Endometrial microvascular endothelial cells (primary cell): ENCODE data around the gene RPL13. TPM values are rescaled to one million over a fixed set of nuclear protein-coding genes. Genes with fewer than 3 reads are reported as not detected.

Source experiments
- in situ Hi-C: cut with HindIII; loops from 2 replicates; pipeline ENCODE4 v1.10.0; 2017; ENCODE audit warnings: low sequenced_read_pairs, low pct_unique_long_range_greater_than_20kb; ENCODE audit errors: inconsistent ontology term
- total RNA-seq: library from RNA; depleted of rRNA; stranded (reverse); fragments of >200 nt; gene quantifications from one replicate; pipeline ENCODE4 v1.2.3, GENCODE V29; 2015; ENCODE audit errors: inconsistent ontology term

RPL13 gene
- total RNA-seq: 4,119 TPM

DNA sequence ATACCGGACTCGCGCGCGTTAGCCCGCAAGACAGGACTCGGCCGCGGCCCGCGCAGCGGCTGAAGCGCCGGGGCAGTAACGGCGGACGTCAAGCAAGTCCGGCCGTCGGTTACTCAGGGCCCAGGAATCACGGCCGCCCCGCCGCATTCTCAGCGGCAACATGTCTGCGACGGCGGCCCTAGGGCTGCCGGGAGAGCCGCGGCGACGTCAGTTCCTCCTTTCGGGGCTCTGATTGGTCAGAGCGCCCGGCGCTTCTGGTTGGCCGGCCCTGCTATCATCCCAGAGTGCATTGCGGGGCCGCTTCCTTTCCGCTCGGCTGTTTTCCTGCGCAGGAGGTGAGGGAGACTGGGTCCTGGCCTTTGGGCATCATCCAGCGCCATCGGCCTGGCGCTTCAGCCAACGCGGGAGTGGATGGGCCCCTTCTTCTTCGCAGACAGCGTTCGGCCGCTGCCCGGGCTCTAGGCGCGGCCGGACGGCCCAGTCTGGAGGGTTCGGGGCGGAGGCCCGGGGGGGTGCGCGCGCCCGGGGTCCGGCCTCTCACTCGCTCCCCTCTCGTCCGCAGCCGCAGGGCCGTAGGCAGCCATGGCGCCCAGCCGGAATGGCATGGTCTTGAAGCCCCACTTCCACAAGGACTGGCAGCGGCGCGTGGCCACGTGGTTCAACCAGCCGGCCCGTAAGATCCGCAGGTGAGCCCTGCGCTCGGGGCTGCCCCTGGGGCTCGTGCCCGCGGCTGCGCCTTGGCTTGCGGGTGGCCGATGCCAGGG lies at the start of gene RPL13:
TSS of gene RPL13 (plus strand) at position 305 of the 764 bp plus-strand sequence. CDS start at position 583, 278 bp downstream.
- in situ Hi-C loops: no loop called here

DNA sequence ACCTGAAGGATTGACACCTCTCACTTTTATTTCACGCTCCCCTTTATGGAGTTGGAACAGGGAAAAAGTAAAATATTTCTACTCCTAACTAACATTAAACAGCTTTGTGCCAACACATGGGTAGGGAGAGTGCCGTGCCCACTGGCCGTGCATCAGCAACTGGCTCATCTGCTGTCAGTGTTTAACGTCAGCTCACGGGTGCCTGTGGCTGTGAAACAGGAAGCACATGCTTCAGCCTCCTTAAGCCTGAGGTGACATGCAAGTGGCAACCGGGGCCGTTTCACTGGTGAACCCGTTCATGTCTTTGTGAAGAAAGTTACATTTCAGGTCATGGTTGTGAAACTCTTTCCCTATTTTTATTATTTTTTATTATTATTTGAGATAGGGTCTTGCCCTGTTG lies 49.1 kb upstream of the RPL13 start:
- in situ Hi-C loops: no loop called here

DNA sequence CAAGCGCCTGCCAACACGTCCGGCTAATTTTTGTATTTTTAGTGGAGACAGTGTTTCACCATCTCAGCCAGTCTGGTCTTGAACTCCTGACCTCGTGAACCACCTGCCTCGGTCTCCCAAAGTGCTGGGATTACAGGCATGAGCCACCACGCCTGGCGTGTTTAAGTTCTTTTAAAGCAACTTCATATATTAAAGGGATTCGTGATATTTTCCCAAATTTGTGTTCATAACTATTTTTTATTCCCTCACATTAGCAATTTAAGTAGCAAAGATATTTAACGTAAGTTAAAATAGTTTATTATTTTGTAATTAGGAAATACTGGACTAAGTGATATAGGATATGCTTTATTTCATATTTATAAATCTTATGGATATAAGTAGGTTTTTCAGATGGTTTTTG lies 48.0 kb upstream of the RPL13 start:
- in situ Hi-C loops: no loop called here

DNA sequence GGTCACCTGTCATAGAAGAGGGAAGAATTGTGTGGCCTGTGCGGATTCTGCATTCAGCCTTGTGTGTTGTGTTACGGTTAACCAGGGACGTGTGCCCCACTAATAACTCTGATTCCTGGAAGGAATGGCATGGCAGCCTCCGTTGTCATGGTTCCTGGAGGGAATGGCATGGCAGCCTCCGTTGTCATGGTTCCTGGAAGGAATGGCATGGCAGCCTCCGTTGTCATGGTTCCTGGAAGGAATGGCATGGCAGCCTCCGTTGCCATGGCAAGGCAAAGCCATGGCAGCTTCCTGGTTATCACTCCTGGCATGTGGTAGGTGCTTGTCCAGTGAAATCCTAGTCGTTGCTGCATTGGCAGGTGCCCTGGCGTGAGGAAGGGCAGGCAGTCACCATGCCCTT lies 43.4 kb upstream of the RPL13 start:
- in situ Hi-C loops: no loop called here

DNA sequence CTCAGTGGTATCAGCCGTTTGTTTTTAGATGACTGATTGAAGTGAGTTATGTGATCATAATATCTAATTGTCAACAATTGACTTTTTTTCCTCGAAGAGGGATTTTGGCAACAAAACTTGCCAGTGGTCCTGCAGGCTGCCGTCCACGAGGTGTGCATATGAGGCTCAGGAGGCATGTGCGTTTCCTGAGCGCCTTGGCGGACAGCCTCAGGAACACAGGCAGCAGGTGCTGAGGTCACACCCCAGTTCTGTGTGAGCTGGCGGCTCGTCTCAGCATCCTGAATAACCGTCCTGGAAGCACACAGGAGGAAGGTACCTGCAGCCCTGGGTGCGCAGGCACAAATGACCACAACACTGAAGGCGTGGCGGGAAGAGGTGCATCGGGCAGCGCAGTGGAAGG lies 40.6 kb upstream of the RPL13 start:
- in situ Hi-C loops: no loop called here

- in situ Hi-C loops: no loop called here
These were observed 38.2 kb upstream of the RPL13 start for GRCh38 chr16:89522287-89522686.

- in situ Hi-C loops: no loop called here
These were observed 36.7 kb upstream of the RPL13 start for GRCh38 chr16:89523680-89524344.

DNA sequence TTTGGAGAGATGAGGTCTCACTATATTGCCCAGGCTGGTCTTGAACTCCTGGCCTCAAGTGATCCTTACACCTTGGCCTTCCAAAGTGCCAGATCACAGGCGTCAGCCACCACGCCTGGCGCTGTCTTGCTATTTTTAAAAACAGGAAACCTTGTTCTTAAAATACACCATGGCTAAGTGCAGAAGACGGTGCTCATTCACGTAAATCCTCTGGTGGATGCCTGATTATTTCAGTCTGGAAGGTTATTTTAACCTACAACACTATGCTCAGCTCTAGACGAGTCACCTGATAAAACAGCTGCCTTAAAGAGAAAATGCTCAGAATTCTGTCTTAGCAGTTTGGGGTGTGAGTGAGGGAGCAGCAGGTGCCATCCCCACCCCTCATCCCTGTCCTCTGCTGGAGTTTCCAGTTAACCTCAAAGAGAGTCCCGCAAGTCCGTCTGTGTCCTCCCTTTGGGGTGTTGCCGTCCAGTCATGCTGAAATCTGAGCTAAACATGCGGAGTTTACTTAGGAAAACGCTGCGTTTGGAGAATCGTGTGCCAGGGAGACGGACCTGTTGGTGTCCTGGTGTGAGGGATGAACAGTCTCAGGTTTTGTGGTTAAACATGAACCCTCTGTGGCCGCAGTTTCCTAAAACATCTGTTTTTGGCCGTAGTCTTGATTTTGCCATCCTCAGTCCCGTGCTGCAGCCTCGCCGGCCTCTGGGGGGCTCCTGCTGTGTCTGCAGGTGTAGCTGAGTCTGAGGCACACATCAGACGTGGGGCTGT lies 35.2 kb upstream of the RPL13 start:
- in situ Hi-C loops: no loop called here

- in situ Hi-C loops: no loop called here
These were observed 31.4 kb upstream of the RPL13 start for GRCh38 chr16:89529097-89529496.

DNA sequence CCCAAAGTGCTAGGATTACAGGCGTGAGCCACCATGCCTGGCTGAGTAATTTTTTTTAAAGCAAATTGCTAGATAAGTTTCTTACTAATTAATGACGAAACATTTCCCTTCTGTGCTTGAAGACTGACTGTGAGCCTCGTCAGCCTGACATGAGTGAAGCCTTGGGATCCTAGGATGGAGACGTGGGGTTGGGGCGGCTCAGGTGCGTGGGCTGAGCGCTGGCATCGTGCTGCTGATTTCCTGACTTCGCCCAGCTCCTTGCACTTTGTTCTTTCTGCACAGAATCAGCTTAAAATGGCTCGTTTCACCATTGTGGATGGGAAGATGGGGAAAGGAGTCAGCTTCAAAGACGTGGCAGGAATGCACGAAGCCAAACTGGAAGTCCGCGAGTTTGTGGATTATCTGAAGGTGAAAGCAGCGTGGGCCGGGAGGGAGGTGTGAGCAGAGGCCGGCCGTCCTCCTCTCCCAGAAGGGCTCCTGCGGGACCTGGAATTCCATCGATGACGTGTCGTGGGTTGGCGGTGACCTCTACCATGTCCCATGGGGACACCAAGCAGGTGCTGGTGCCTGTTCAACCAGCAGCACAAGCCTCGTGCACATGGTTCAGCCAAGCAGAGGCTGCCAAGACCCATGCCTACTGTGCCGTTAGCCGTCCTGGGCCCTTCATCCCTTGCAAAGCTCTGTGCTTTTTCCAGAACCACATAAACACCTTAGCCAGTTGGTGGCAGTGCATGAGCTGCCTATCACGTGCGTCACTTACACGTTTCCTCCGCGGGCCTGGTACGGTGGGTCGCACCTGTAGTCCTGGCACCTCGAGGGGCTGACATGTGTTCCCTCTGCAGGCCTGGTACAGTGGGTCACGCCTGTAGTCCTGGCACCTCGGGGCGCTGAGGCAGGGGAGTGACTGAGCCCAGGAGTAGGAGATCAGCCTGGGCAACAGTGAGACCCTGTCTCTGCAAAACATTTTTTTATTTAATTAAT lies 29.8 kb upstream of the RPL13 start:
- in situ Hi-C loops: no loop called here

- in situ Hi-C loops: no loop called here
These were observed 28.5 kb upstream of the RPL13 start for GRCh38 chr16:89531821-89532526.

DNA sequence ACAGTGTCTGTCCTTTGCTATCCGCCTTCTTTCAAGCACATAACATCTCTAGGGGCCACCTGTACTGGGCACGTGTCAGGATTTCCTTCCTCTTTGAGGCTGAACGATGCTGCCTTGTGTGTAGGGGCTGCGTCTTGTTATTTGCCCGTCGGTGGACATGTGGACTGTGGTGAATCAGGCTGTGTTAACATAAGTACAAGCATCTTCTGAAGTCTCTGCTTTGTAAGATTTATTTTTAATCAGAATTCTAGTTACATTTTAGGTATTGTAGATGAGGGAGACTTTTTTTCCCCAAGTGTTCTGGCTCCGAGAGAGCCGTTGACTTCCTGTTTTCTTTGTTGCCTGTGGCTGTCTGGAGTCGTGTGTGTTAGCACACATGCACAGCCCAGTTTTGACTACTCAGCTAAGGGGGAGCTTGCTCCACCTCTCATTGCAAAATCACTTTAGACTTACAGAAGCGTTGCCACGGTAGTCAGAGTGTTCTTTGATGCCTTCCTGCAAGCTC lies 26.2 kb upstream of the RPL13 start:
- in situ Hi-C loops: no loop called here

DNA sequence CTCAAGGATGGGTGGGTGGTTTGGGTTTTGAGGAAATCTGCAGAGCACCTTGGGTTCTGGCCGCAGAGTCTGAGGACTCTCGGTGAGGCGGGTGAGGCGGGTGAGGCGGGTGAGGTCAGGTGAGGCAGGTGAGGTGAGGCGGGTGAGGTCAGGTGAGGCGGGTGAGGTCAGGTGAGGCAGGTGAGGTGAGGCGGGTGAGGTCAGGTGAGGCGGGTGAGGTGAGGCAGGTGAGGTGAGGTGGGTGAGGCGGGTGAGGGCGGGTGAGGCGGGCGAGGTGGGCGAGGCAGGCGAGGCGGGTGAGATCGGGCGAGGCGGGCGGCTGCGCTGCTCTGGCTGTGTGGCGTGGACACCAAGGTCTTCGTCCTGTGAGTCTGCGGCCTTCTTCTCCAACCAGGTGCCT lies 24.1 kb upstream of the RPL13 start:
- in situ Hi-C loops: no loop called here

DNA sequence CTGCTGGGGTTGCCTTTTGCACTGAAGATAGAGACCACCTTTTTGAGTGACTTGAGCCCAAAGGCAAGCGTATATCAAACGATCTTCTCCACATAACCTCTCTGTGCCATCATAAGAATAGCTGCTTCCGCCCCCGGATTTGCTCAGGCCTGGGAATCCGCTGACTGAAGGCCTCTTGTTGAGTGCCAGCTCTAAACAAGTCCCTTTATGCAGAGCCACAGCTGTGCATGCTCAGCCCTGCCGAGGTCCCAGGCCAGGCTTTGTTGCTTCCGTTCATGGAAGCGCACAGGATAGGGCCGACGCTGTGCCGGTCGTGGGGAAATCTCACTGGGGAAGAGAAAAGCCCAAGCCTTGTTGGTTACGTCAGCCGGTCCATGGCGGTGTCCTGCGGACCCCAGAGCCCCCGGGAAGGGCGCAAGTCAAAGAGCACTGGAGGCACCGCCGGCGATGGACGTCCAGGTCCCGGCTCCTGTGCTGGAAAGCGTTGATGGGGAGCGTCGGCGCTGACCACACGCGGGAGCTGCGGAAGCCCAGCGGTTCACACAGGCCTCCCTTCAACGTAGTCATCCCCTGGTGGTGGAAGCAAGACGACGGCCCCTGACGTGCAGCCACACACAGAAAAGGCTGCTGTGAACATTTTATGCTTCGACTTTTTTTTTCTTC lies 23.5 kb upstream of the RPL13 start:
- in situ Hi-C loops: no loop called here

GRCh38 chr16:89537549-89537925 lies 22.9 kb upstream of the RPL13 start:
- in situ Hi-C loops: no loop called here

DNA sequence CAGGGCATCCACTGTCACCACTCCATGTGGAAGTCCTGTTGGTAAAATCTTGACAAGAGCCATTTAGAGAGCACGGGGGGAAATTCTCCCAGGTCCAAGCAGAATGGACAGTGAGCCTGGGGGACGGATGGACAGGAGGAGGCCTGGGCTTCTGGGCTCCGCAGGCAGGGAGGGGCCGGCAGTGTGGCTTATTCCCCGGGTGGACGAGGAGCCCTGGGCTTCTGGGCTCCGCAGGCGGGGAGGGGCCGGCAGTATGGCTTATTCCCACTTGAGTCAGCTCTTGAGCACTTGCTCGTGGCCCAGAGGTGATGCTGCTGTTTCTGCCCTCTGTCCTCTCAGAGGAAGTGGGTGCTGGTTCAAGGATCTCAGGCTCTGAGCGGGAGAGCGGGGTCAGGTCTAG lies 22.2 kb upstream of the RPL13 start:
- in situ Hi-C loops: no loop called here

DNA sequence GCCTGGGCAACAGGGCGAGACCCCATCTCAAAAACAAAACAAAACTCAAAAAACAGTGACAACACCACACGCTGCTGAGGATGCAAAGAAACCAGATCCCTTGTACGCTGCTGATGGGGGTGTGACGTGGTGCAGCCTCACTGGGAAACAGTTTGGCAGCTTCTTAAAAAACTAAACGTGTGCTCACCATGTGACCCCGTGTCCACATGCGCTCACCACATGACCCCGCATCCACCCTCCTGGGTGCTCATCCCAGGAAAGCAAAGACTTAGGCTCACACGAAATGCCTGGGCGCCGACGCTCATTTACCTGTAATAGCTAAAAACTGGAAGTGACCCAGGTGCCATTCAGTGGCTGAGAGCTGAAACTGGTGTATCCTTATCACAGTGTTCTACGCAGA lies 19.9 kb upstream of the RPL13 start:
- in situ Hi-C loops: no loop called here

DNA sequence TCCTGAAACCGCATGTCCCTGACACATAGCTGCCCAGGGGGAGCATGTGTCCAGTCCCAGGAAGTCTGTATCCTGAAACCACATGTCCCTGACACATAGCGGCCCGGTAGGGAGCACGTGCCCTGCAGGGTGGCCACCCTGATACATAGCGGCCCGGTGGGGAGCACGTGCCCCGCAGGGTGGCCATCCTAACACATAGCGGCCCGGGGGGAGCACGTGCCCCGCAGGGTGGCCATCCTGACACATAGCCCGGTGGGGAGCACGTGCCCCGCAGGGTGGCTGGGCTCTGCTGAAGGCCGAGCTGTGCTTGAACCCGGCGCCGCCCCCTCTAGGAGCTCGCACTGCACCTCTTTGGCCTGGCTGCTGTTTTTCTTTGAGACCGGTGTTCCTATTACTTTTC lies 18.7 kb upstream of the RPL13 start:
- in situ Hi-C loops: no loop called here
